Upper lobe of left lung (tissue), 6 donors: Measurements from ENCODE around the gene VWA1. TPM values are rescaled to one million over a fixed set of nuclear protein-coding genes. Genes with fewer than 3 reads are reported as not detected.

Experiments used
- ATAC-seq, 2 donors: fragments of 200-7000 bp; cut with Tn5 transposase; one replicate each; pipeline ENCODE4 v1.9.1; 2022; ENCODE audit warnings: mild to moderate bottlenecking in 2 of 2, moderate library complexity in 2 of 2; ENCODE audit not compliant: low FRiP score in 2 of 2
- DNase-seq, 2 donors: peaks; one replicate each; pipeline ENCODE4 v3.0.0-alpha.2; 2019 to 2020
- H3K27ac ChIP-seq, 4 donors: fragments of 200-600 bp; sonication (generic); one replicate each; pipeline ENCODE4 v1.5.1; 2016 to 2019
- H3K27me3 ChIP-seq, 4 donors: fragments of 200-600 bp; sonication (generic); one replicate each; pipeline ENCODE4 v1.5.1; 2017 to 2019
- H3K36me3 ChIP-seq, 4 donors: fragments of 200-600 bp; sonication (generic); one replicate each; pipeline ENCODE4 v1.5.1; 2016 to 2019
- H3K4me1 ChIP-seq, 4 donors: fragments of 200-600 bp; sonication (generic); one replicate each; pipeline ENCODE4 v1.5.1; 2018 to 2019
- H3K4me3 ChIP-seq, 4 donors: fragments of 200-600 bp; sonication (generic); one replicate each; pipeline ENCODE4 v1.5.1; 2017 to 2019; ENCODE audit warnings: mild to moderate bottlenecking in 2 of 4, moderate library complexity in 1 of 4
- H3K9me3 ChIP-seq, 4 donors: fragments of 200-600 bp; sonication (generic); one replicate each; pipeline ENCODE4 v1.5.1; 2018 to 2019
- EP300 ChIP-seq, 4 donors: sonication (generic); formaldehyde crosslinking; IDR thresholded peaks; one replicate each; pipeline ENCODE4 v1.5.1; 2017; ENCODE audit warnings: antibody characterized with exemption in 4 of 4, control low read depth in 2 of 4
- POLR2A ChIP-seq, 4 donors: fragments of 450-650 bp; IDR thresholded peaks; one replicate each; pipeline ENCODE4 v1.5.1; 2016 to 2017; ENCODE audit warnings: antibody characterized with exemption in 4 of 4, mild to moderate bottlenecking in 2 of 4
- POLR2AphosphoS5 ChIP-seq, 2 donors: sonication (generic); formaldehyde crosslinking; IDR thresholded peaks; one replicate each; pipeline ENCODE4 v1.5.1; 2017; ENCODE audit warnings: antibody characterized with exemption in 2 of 2
- WGBS, 2 donors: methylation state at CpG; one replicate each; pipeline ENCODE4 v1.1.5; 2017 to 2018; 5-methylcytosine and 5-hydroxymethylcytosine counted together
- total RNA-seq, 6 donors: library from RNA; depleted of rRNA in 4 of 6; stranded (reverse); fragments of >200 nt in 4 of 6; gene quantifications; one replicate each; pipeline versions ENCODE4 v1.1.0 to v1.2.1, GENCODE V29; 2016 to 2021
- TF ChIP-seq, protein P1 (sequence below), 6 experiments: fragments of 450-650 bp in 4 of 6; fragments of 200-600 bp in 2 of 6; sonication (generic) in 2 of 6; IDR thresholded peaks; one replicate each; pipeline ENCODE4 v1.5.1; 2016 to 2019; ENCODE audit warnings: antibody characterized with exemption in 6 of 6
- donor health status: DM: no; HTN: no; CAD: no; lungs with moderate emphysema.
- donor health status: DM: no; HTN: yes; CAD: no; lungs with severe emphysema.

The VWA1 gene
- total RNA-seq, 6 donors from 2014 or later: 41.8 to 108 (median 62.5) TPM

DNA sequence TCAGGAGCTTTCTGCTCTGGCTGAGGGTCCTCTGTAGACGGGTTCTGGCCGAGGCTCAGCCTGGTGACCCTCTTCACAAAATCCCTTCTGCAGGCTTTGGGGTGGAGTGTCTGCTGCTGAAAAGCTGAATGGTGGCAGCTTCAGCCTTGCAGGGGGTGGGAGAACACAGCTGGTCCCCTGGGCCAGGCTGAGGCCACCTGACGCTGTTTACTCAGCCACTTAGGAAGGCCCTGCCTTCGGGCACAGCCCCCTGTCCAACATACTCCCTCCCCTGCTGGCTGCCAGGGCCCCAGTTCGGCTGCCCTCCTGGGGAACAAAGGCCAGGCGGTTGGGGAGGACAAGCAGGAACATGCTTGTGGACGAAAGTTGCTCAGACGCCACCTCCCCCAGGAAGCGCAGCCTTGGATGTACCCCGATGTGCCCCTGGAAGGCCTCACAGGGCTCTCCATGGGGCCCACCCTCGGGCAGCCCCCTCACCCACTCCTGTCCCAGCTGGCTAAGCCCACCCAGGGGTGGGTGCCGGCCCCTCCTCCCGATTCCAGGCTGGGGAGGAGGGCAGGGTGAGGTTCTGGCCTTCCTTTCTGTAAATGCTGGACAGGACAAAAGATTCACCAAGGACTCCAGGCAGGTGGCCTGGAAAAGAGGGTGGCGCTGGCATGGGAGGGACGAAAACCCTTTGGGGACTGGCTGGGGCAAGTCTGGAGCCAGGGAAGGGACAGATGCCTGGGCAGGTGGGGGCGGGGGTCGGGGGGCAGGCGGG lies 14.2 kb upstream of the VWA1 start, which contains the start of gene ANKRD65:
TSS of gene ANKRD65 (minus strand) at position 130 of the 760 bp plus-strand sequence. CDS start 271 bp downstream, outside the sequence.
- 57 to 66% methylated on average over 9 to 15 of the region's 18 CpGs for WGBS, 2 donors
- Histone ChIP-seq H3K9me3 (no peaks in the 10 kb centered on the region), H3K27me3 (no peaks in the 10 kb centered on the region), H3K36me3 (no peaks in the 10 kb centered on the region), H3K27ac (peak within 1 kb of the TSS; percentile 60 to 84 (median 79)), H3K4me3 (peak within 1 kb of the TSS in 3 of 4 donors; percentile 57 to 61 (median 59)), H3K4me1 (peaks cover 0 to 41% (median 20%) of the 10 kb centered on the region in 4 donors)
- ATAC-seq: peak in 1 of 2 donors; percentile 83
- peak; percentile 69 to 85 for DNase-seq
- TF ChIP-seq POLR2A (IDR thresholded peaks at IDR 0.05) (peak in 1 of 4 donors; percentile 63), POLR2AphosphoS5 (IDR thresholded peaks at IDR 0.05) (peak in 1 of 2 donors; percentile 19), EP300 (IDR thresholded peaks at IDR 0.05) (no peak)
- TF ChIP-seq, protein P1, sequence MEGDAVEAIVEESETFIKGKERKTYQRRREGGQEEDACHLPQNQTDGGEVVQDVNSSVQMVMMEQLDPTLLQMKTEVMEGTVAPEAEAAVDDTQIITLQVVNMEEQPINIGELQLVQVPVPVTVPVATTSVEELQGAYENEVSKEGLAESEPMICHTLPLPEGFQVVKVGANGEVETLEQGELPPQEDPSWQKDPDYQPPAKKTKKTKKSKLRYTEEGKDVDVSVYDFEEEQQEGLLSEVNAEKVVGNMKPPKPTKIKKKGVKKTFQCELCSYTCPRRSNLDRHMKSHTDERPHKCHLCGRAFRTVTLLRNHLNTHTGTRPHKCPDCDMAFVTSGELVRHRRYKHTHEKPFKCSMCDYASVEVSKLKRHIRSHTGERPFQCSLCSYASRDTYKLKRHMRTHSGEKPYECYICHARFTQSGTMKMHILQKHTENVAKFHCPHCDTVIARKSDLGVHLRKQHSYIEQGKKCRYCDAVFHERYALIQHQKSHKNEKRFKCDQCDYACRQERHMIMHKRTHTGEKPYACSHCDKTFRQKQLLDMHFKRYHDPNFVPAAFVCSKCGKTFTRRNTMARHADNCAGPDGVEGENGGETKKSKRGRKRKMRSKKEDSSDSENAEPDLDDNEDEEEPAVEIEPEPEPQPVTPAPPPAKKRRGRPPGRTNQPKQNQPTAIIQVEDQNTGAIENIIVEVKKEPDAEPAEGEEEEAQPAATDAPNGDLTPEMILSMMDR (IDR thresholded peaks at IDR 0.05): peak in 1 of 6 experiments; percentile 2

DNA sequence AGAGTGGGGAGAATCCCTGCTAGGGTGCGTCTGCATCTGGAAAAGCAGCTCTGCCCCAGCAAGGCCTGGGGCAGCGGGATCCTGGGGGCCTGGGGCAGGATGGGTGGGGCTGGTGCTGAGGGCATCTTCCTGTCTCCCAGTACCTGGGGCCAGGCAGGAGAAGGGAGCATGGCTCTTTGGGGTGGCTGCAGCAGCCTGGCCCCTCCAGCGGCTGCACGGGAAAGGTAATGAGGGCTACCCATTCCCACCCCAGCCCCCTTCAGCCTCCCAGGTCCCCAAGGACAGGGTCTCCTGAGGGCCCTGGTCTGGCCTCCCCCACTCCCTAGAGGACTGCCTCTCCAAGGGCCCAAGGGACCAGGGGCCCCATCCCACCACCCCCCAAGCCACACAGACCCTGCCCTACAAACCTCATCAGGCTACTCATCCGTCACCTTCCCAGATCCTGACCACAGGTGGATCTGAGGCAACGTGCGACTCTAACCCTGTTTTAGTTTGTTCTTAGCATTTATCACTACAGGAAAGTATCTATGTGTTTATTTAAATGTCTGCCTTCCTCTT lies 13.5 kb upstream of the VWA1 start:
- H3K4me3 ChIP-seq: no peak overlapping the region
- peaks cover 0 to 47% (median 20%) of the 10 kb centered on the region in 4 donors for H3K4me1 ChIP-seq
- H3K27me3 ChIP-seq: no peaks in the 10 kb centered on the region
- ATAC-seq (no peak), DNase-seq (peak in 1 of 2 donors; percentile 54)
- H3K27ac ChIP-seq: peak overlapping the region; percentile 60 to 84 (median 79)
- WGBS, 2 donors: 78 to 84% methylated on average over 3 to 7 of the region's 7 CpGs
- H3K36me3 ChIP-seq: no peaks in the 10 kb centered on the region
- no peaks in the 10 kb centered on the region for H3K9me3 ChIP-seq
- TF ChIP-seq POLR2A (IDR thresholded peaks at IDR 0.05): no peak
- TF ChIP-seq, protein P1 (IDR thresholded peaks at IDR 0.05): no peak
- no peak for TF ChIP-seq POLR2AphosphoS5 (IDR thresholded peaks at IDR 0.05)
- TF ChIP-seq EP300 (IDR thresholded peaks at IDR 0.05): no peak

GRCh38 chr1:1422465-1423244 lies 12.8 kb upstream of the VWA1 start:
- DNase-seq (no peak), ATAC-seq (no peak)
- no peak overlapping the region for H3K4me3 ChIP-seq
- peaks cover 0 to 2% (median 0%) of the 10 kb centered on the region in 4 donors for H3K27me3 ChIP-seq
- no peaks in the 10 kb centered on the region for H3K9me3 ChIP-seq
- peaks cover 0 to 51% (median 21%) of the 10 kb centered on the region in 4 donors for H3K4me1 ChIP-seq
- WGBS, 2 donors: 62 to 64% methylated on average over 23 to 26 of the region's 29 CpGs
- no peak for TF ChIP-seq EP300 (IDR thresholded peaks at IDR 0.05)
- TF ChIP-seq, protein P1 (IDR thresholded peaks at IDR 0.05): no peak
- TF ChIP-seq POLR2AphosphoS5 (IDR thresholded peaks at IDR 0.05): no peak
- no peak for TF ChIP-seq POLR2A (IDR thresholded peaks at IDR 0.05)
- peak overlapping the region in 1 of 4 donors; percentile 80 for H3K27ac ChIP-seq
- H3K36me3 ChIP-seq: no peaks in the 10 kb centered on the region

GRCh38 chr1:1423245-1423597 lies 12.3 kb upstream of the VWA1 start:
- TF ChIP-seq EP300 (IDR thresholded peaks at IDR 0.05): no peak
- no peak for TF ChIP-seq POLR2A (IDR thresholded peaks at IDR 0.05)
- TF ChIP-seq POLR2AphosphoS5 (IDR thresholded peaks at IDR 0.05): no peak
- TF ChIP-seq, protein P1 (IDR thresholded peaks at IDR 0.05): no peak

More at GRCh38 chr1:1423245-1423597, 12.3 kb upstream of the VWA1 start:
- ATAC-seq (no peak), DNase-seq (no peak)
- no peak overlapping the region for H3K4me3 ChIP-seq
- H3K36me3 ChIP-seq: no peaks in the 10 kb centered on the region
- H3K27me3 ChIP-seq: peaks cover 0 to 3% (median 0%) of the 10 kb centered on the region in 4 donors
- peaks cover 0 to 47% (median 19%) of the 10 kb centered on the region in 4 donors for H3K4me1 ChIP-seq
- H3K9me3 ChIP-seq: no peaks in the 10 kb centered on the region
- H3K27ac ChIP-seq: no peak overlapping the region
- WGBS, 2 donors: 78 to 93% methylated on average over 7 of the region's 7 CpGs
